GM11168 (cell line): ENCODE data around the gene KCNH5.

Source experiments
- in situ Hi-C: fragments of 300-500 bp; cut with MboI; formaldehyde crosslinking; loops from one replicate; pipeline ENCODE4 v1.12.0; 2022; ENCODE audit warnings: low sequenced_read_pairs; ENCODE audit not compliant: unreplicated experiment

KCNH5 gene

GRCh38 chr14:63045234-63045611, at the start of gene KCNH5:
Gene KCNH5 (minus strand): TSS chr14:63045458. CDS start chr14:63045186, 272 bp downstream.
- in situ Hi-C loops = no loop called here

GRCh38 chr14:63091394-63091996, 46.2 kb upstream of the KCNH5 start:
- in situ Hi-C loops = no loop called here

- in situ Hi-C loops = no loop called here
Measured at GRCh38 chr14:63088865-63089264, 43.6 kb upstream of the KCNH5 start.

- in situ Hi-C loops = no loop called here
Measured at GRCh38 chr14:63078569-63078968, 33.3 kb upstream of the KCNH5 start.

- in situ Hi-C loops = no loop called here
Measured at GRCh38 chr14:63076488-63076887, 31.2 kb upstream of the KCNH5 start.

- in situ Hi-C loops = no loop called here
Measured at GRCh38 chr14:63055631-63056030, 10.4 kb upstream of the KCNH5 start.

GRCh38 chr14:63051992-63052391, 6.7 kb upstream of the KCNH5 start:
- in situ Hi-C loops = no loop called here

- in situ Hi-C loops = no loop called here
Measured at GRCh38 chr14:63051301-63051700, 6.0 kb upstream of the KCNH5 start.

- in situ Hi-C loops = no loop called here
Measured at GRCh38 chr14:63050694-63051093, 5.4 kb upstream of the KCNH5 start.

- in situ Hi-C loops = no loop called here
Measured at GRCh38 chr14:63046339-63047268, 1.3 kb upstream of the KCNH5 start.

GRCh38 chr14:63045612-63046320, 508 bp upstream of the KCNH5 start:
- in situ Hi-C loops = no loop called here

GRCh38 chr14:63039866-63040265, 5.4 kb downstream of the KCNH5 start:
- in situ Hi-C loops = no loop called here

GRCh38 chr14:63032641-63033040, 12.6 kb downstream of the KCNH5 start:
- in situ Hi-C loops = no loop called here

- in situ Hi-C loops = no loop called here
Measured at GRCh38 chr14:63032076-63032475, 13.2 kb downstream of the KCNH5 start.

GRCh38 chr14:63030113-63030512, 15.1 kb downstream of the KCNH5 start:
- in situ Hi-C loops = no loop called here

- in situ Hi-C loops = no loop called here
Measured at GRCh38 chr14:63027719-63028118, 17.5 kb downstream of the KCNH5 start.

- in situ Hi-C loops = no loop called here
Measured at GRCh38 chr14:63026491-63026890, 18.8 kb downstream of the KCNH5 start.

- in situ Hi-C loops = no loop called here
Measured at GRCh38 chr14:63014621-63015020, 30.6 kb downstream of the KCNH5 start.

GRCh38 chr14:63012171-63012570, 33.1 kb downstream of the KCNH5 start:
- in situ Hi-C loops = no loop called here

- in situ Hi-C loops = no loop called here
Measured at GRCh38 chr14:63011623-63012022, 33.6 kb downstream of the KCNH5 start.

GRCh38 chr14:63009495-63009894, 35.8 kb downstream of the KCNH5 start:
- in situ Hi-C loops = no loop called here
